GM12878 (cell line): ENCODE results near the gene GNPTAB. TPM values are rescaled to one million over a fixed set of nuclear protein-coding genes. Genes with fewer than 3 reads are reported as not detected.
A peak's percentile ranks its signal among the peaks of the same experiment; 100 is the strongest.

Experiments used
- ATAC-seq: fragments of 200-7000 bp; cut with Tn5 transposase; 3 replicates; pipeline ENCODE4 v1.9.1; 2020; ENCODE audit warnings: mild to moderate bottlenecking, moderate library complexity
- BruUV-seq: library from RNA; stranded (reverse); fragments of 400-500 nt; replicated peaks from 2 replicates; lab custom pipeline; 2021; lab: Mats Ljungman, UMichigan
- CTCF ChIA-PET: fragments of 300-600 bp; sonication (Branson Sonifier 250); formaldehyde crosslinking; extraction: SDS; loops from one replicate; lab custom pipeline; 2021; ENCODE audit warnings: inconsistent platforms; lab: Yijun Ruan, JAX
- POLR2A ChIA-PET: fragments of 350-600 bp; formaldehyde crosslinking; extraction: SDS; loops from one replicate; lab custom pipeline; 2021; ENCODE audit warnings: inconsistent platforms; lab: Charles Lee
- RAD21 ChIA-PET: fragments of 300-600 bp; sonication (Branson Sonifier 250); formaldehyde crosslinking; loops from one replicate; lab custom pipeline; 2023; ENCODE audit warnings: antibody characterized with exemption; ENCODE audit not compliant: unreplicated experiment; lab: Charles Lee
- SMC1A ChIA-PET: fragments of 300-600 bp; sonication (Branson Sonifier 250); formaldehyde crosslinking; loops from one replicate; lab custom pipeline; 2023; ENCODE audit not compliant: unreplicated experiment, uncharacterized antibody; lab: Charles Lee
- DNase-seq: peaks from one replicate; pipeline ENCODE4 v3.0.0-alpha.2; 2011; ENCODE audit warnings: low read depth, low spot score
- FAIRE-seq: peaks from 3 replicates; lab custom pipeline; 2011; peaks lifted over from hg19 to GRCh38; lab: Jason Lieb, UNC
- H2AFZ ChIP-seq: 2 replicates; pipeline ENCODE4 v1.6.0; 2011; ENCODE audit warnings: low read depth, low read length, control low read depth; ENCODE audit not compliant: control insufficient read depth
- H3K27ac ChIP-seq: 2 replicates; pipeline ENCODE4 v1.5.1; 2011; ENCODE audit warnings: control low read depth; ENCODE audit not compliant: control insufficient read depth, insufficient read depth
- H3K27me3 ChIP-seq, 2 experiments: replicated peaks in 1 of 2; 2 replicates each; pipeline versions ENCODE4 v1.6.0 to v1.6.1; 2011; ENCODE audit warnings: low read length in 1 of 2; ENCODE audit not compliant: control insufficient read depth in 2 of 2, insufficient read depth in 2 of 2
- H3K36me3 ChIP-seq, 2 experiments: 2 replicates each; pipeline ENCODE4 v1.5.1; 2011; ENCODE audit warnings: low read length in 1 of 2; ENCODE audit not compliant: control insufficient read depth in 2 of 2, insufficient read depth in 2 of 2
- H3K4me1 ChIP-seq: 2 replicates; pipeline ENCODE4 v1.6.1; 2011; ENCODE audit warnings: mild to moderate bottlenecking, low read length, moderate library complexity, mixed read lengths; ENCODE audit not compliant: control insufficient read depth, insufficient read depth
- H3K4me2 ChIP-seq: 2 replicates; pipeline ENCODE4 v1.6.0; 2011; ENCODE audit warnings: control low read depth; ENCODE audit not compliant: control insufficient read depth, insufficient read depth
- H3K4me3 ChIP-seq: fragments of 200-600 bp; sonication (generic); 2 replicates; pipeline ENCODE4 v1.5.1; 2016
- H3K79me2 ChIP-seq: 2 replicates; pipeline ENCODE4 v1.6.0; 2011; ENCODE audit warnings: low read length; ENCODE audit not compliant: control insufficient read depth, insufficient read depth
- H3K9ac ChIP-seq: 2 replicates; pipeline ENCODE4 v1.8.0; 2011; ENCODE audit warnings: low read length, control low read depth, mixed read lengths; ENCODE audit not compliant: control insufficient read depth, insufficient read depth
- H3K9me3 ChIP-seq: replicated peaks from 3 replicates; pipeline ENCODE4 v1.5.1; 2011; ENCODE audit warnings: mild to moderate bottlenecking, low read length; ENCODE audit not compliant: control insufficient read depth, insufficient read depth
- H4K20me1 ChIP-seq: 2 replicates; pipeline ENCODE4 v1.6.0; 2011; ENCODE audit not compliant: control insufficient read depth, insufficient read depth
- CHD2 ChIP-seq: IDR thresholded peaks from 2 replicates; pipeline ENCODE4 v1.6.1; 2011; ENCODE audit warnings: low read depth, low read length, improper control_type of control experiment, borderline replicate concordance
- CREM ChIP-seq: IDR thresholded peaks from 2 replicates; pipeline ENCODE4 v1.6.1; 2014; ENCODE audit warnings: antibody characterized with exemption, low read depth
- DPF2 ChIP-seq: fragments of 450-650 bp; IDR thresholded peaks from 2 replicates; pipeline ENCODE4 v1.6.1; 2017; ENCODE audit warnings: mild to moderate bottlenecking
- EED ChIP-seq: sonication (generic); IDR thresholded peaks from 2 replicates; pipeline ENCODE4 v1.6.1; 2016; ENCODE audit warnings: antibody characterized with exemption, low read depth
- IKZF1 ChIP-seq: fragments of 450-650 bp; conservative IDR thresholded peaks from 2 replicates; pipeline ENCODE4 v1.6.1; 2017; ENCODE audit warnings: antibody characterized with exemption, mild to moderate bottlenecking
- MXI1 ChIP-seq: fragments of 150-350 bp; IDR thresholded peaks from 2 replicates; pipeline ENCODE4 v1.6.1; 2011; ENCODE audit warnings: low read depth, mild to moderate bottlenecking, inconsistent platforms, low read length, improper control_type of control experiment
- MYB ChIP-seq: fragments of 150-350 bp; IDR thresholded peaks from 2 replicates; pipeline ENCODE4 v1.6.1; 2014; ENCODE audit warnings: mild to moderate bottlenecking, low read depth, low read length, borderline replicate concordance
- PAX5 ChIP-seq: IDR thresholded peaks from 2 replicates; pipeline ENCODE4 v1.6.1; 2011; ENCODE audit warnings: low read depth, low read length, borderline replicate concordance
- RAD51 ChIP-seq: fragments of 450-650 bp; IDR thresholded peaks from 2 replicates; pipeline ENCODE4 v1.6.1; 2016; ENCODE audit warnings: moderate library complexity, mild to moderate bottlenecking, inconsistent platforms
- RFX5 ChIP-seq: IDR thresholded peaks from 2 replicates; pipeline ENCODE4 v1.6.1; 2011; ENCODE audit warnings: low read depth, low read length, improper control_type of control experiment
- SMC3 ChIP-seq: IDR thresholded peaks from 2 replicates; pipeline ENCODE4 v1.6.1; 2011; ENCODE audit warnings: low read length, improper control_type of control experiment, borderline replicate concordance
- SREBF2 ChIP-seq: IDR thresholded peaks from 2 replicates; pipeline ENCODE4 v1.6.1; 2012; ENCODE audit warnings: mild to moderate bottlenecking, low read length
- TARDBP ChIP-seq: IDR thresholded peaks from 2 replicates; pipeline ENCODE4 v1.6.1; 2016; ENCODE audit warnings: borderline replicate concordance
- TBL1XR1 ChIP-seq: IDR thresholded peaks from 2 replicates; pipeline ENCODE4 v1.6.1; 2012; ENCODE audit warnings: low read depth, low read length, improper control_type of control experiment
- ZNF217 ChIP-seq: fragments of 450-650 bp; IDR thresholded peaks from 2 replicates; pipeline ENCODE4 v1.6.1; 2017; ENCODE audit warnings: antibody characterized with exemption, mild to moderate bottlenecking
- ZNF622 ChIP-seq: fragments of 450-650 bp; IDR thresholded peaks from 2 replicates; pipeline ENCODE4 v1.6.1; 2017; ENCODE audit warnings: mild to moderate bottlenecking, inconsistent platforms
- WGBS: methylation state at CpG from one replicate; pipeline ENCODE4 v1.1.6; 2016; ENCODE audit warnings: low lambda C conversion rate; ENCODE audit not compliant: insufficient replicate concordance, insufficient coverage; ENCODE audit errors: missing lambda C conversion rate; 5-methylcytosine and 5-hydroxymethylcytosine counted together
- in situ Hi-C: fragments of 300-500 bp; cut with MboI; formaldehyde crosslinking; loops from 9 replicates; pipeline ENCODE4 v1.14.3; 2018; ENCODE audit warnings: mixed read lengths
- intact Hi-C: fragments of 100-400 bp; cut with micrococcal nuclease; formaldehyde crosslinking; loops from one replicate; pipeline ENCODE4 v1.14.2; 2022; ENCODE audit not compliant: unreplicated experiment
- polyA plus RNA-seq, 11 experiments: library from polyadenylated mRNA; depleted of rRNA in 4 of 11; unstranded in 6 of 11; stranded (reverse) in 5 of 11; fragments of >200 nt; fragmentation: Nextera tagmentation in 4 of 11; fragmentation: Illumina TruSeq in 1 of 11; extraction: Ambion mirVana in 4 of 11; extraction: Trizol in 1 of 11; gene quantifications; 1 replicate in 1 of 11; 2 replicates in 10 of 11; pipeline versions ENCODE4 v1.2.1 to v1.2.3, GENCODE V29; 2011 to 2016; ENCODE audit warnings: inconsistent platforms in 2 of 11, missing spikeins in 2 of 11, low read depth in 1 of 11
- total RNA-seq, 4 experiments: library from RNA; depleted of rRNA in 3 of 4; stranded (reverse); fragments of >200 nt in 3 of 4; fragmentation: Illumina TruSeq in 1 of 4; extraction: Trizol in 1 of 4; gene quantifications; 2 replicates each; pipeline versions ENCODE4 v1.2.1 to v1.2.3, GENCODE V29; 2013 to 2021
- TF ChIP-seq, protein P1 (sequence below), 3 experiments: IDR thresholded peaks in 2 of 3; conservative IDR thresholded peaks in 1 of 3; 2 replicates each; pipeline ENCODE4 v1.5.1; 2011; ENCODE audit warnings: low read depth in 3 of 3, low read length in 3 of 3, mild to moderate bottlenecking in 3 of 3, control low read depth in 2 of 3, moderate library complexity in 2 of 3, inconsistent platforms in 1 of 3, mixed read lengths in 1 of 3; ENCODE audit not compliant: control insufficient read depth in 2 of 3, insufficient read depth in 1 of 3; ENCODE audit errors: extremely low read depth in 1 of 3
- TF ChIP-seq, protein P2 (sequence below): fragments of 450-650 bp; IDR thresholded peaks from 2 replicates; pipeline ENCODE4 v1.6.1; 2016; ENCODE audit warnings: mild to moderate bottlenecking, moderate library complexity, borderline replicate concordance

Gene GNPTAB
- total and polyA plus RNA-seq, 10 of the 15 experiments (the other 5 are each of a cell fraction or from before 2014, with no cell fraction given) = 9.8 to 38.9 (median 35.3) TPM

DNA sequence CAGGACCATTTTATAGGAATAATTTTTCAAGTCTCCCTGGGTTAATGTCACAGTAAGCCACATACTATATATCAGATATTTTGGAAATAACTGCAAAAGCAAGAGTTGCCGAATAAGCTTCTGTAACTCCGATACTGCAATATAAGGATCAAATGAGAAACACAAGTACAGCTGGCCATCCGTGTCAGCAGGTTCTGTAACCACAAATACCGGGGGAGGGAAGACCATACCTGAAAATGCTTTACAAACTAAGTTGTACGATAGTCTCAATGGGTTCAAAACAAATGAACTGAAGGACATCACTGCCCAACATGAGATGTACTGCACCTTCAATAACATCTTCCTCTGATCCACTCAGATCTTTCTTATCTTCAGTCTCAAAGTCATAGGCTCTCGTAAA lies 93.3 kb downstream of the GNPTAB start:
- Histone ChIP-seq H3K27ac (no peak overlapping the region), H3K36me3 (no peaks in the 10 kb centered on the region), H3K27me3 (no peaks in the 10 kb centered on the region), H3K4me3 (no peak overlapping the region), H3K9ac (no peak overlapping the region), H3K79me2 (no peaks in the 10 kb centered on the region)
- no TSS peak for BruUV-seq
- POLR2A ChIA-PET = interaction anchor here (0.6 kb wide), 1 partner anchor 302 kb away, joined by 6 read pairs; no protein-coding TSS in a partner anchor
- in situ Hi-C loops = no loop called here
- intact Hi-C loops = no loop called here
- DNase-seq (no peak), FAIRE-seq (peak; percentile 31)
- SMC1A ChIA-PET = interaction anchor here (1.1 kb wide), 1 partner anchor 17 kb away, joined by 3 read pairs; no protein-coding TSS in a partner anchor
- TF ChIP-seq MYB (no peak), SMC3 (no peak), SREBF2 (no peak), CHD2 (no peak), RFX5 (no peak), TARDBP (no peak), IKZF1 (no peak), CREM (no peak), TBL1XR1 (no peak), RAD51 (no peak), ZNF217 (no peak), MXI1 (no peak), ZNF622 (no peak), EED (no peak), DPF2 (no peak), PAX5 (no peak)
- TF ChIP-seq, protein P1, sequence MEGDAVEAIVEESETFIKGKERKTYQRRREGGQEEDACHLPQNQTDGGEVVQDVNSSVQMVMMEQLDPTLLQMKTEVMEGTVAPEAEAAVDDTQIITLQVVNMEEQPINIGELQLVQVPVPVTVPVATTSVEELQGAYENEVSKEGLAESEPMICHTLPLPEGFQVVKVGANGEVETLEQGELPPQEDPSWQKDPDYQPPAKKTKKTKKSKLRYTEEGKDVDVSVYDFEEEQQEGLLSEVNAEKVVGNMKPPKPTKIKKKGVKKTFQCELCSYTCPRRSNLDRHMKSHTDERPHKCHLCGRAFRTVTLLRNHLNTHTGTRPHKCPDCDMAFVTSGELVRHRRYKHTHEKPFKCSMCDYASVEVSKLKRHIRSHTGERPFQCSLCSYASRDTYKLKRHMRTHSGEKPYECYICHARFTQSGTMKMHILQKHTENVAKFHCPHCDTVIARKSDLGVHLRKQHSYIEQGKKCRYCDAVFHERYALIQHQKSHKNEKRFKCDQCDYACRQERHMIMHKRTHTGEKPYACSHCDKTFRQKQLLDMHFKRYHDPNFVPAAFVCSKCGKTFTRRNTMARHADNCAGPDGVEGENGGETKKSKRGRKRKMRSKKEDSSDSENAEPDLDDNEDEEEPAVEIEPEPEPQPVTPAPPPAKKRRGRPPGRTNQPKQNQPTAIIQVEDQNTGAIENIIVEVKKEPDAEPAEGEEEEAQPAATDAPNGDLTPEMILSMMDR (IDR thresholded peaks at IDR 0.05 in 2 of 3, conservative IDR thresholded peaks at IDR 0.05 in 1 of 3; ENCODE audit: control insufficient read depth in 2 of 3, extremely low read depth in 1 of 3, insufficient read depth in 1 of 3, low read depth in 3 of 3, low read length in 3 of 3) = no peak
- TF ChIP-seq, protein P2, sequence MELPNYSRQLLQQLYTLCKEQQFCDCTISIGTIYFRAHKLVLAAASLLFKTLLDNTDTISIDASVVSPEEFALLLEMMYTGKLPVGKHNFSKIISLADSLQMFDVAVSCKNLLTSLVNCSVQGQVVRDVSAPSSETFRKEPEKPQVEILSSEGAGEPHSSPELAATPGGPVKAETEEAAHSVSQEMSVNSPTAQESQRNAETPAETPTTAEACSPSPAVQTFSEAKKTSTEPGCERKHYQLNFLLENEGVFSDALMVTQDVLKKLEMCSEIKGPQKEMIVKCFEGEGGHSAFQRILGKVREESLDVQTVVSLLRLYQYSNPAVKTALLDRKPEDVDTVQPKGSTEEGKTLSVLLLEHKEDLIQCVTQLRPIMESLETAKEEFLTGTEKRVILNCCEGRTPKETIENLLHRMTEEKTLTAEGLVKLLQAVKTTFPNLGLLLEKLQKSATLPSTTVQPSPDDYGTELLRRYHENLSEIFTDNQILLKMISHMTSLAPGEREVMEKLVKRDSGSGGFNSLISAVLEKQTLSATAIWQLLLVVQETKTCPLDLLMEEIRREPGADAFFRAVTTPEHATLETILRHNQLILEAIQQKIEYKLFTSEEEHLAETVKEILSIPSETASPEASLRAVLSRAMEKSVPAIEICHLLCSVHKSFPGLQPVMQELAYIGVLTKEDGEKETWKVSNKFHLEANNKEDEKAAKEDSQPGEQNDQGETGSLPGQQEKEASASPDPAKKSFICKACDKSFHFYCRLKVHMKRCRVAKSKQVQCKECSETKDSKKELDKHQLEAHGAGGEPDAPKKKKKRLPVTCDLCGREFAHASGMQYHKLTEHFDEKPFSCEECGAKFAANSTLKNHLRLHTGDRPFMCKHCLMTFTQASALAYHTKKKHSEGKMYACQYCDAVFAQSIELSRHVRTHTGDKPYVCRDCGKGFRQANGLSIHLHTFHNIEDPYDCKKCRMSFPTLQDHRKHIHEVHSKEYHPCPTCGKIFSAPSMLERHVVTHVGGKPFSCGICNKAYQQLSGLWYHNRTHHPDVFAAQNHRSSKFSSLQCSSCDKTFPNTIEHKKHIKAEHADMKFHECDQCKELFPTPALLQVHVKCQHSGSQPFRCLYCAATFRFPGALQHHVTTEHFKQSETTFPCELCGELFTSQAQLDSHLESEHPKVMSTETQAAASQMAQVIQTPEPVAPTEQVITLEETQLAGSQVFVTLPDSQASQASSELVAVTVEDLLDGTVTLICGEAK = no peak
- TF ChIP-seq, all 136 proteins: peak for 0
- CTCF ChIA-PET = no interaction called here
- 79% methylated on average over 6 of the region's 6 CpGs for WGBS
- RAD21 ChIA-PET = no interaction called here
- H3K4me1 ChIP-seq = no peaks in the 10 kb centered on the region
- no peaks in the 10 kb centered on the region for H3K9me3 ChIP-seq
- H4K20me1 ChIP-seq = no peaks in the 10 kb centered on the region
- H3K4me2 ChIP-seq = no peak overlapping the region
- no peak for ATAC-seq
- H2AFZ ChIP-seq = no peak overlapping the region
